Neural progenitor cell (in vitro differentiated cells): ENCODE measurements around the gene TBL1X.

Experiments
- CTCF ChIP-seq: fragments of 200-600 bp; sonication (generic); IDR thresholded peaks from 2 replicates; pipeline ENCODE4 v1.5.1; 2017; ENCODE audit warnings: antibody characterized with exemption, mild to moderate bottlenecking
- EZH2 ChIP-seq: fragments of 200-600 bp; sonication (generic); IDR thresholded peaks from 2 replicates; pipeline ENCODE4 v1.6.1; 2017; ENCODE audit warnings: antibody characterized with exemption, mild to moderate bottlenecking, moderate library complexity

- no peak for TF ChIP-seq CTCF
- TF ChIP-seq EZH2, result no peak
Measured at GRCh38 chrX:9539605-9540387, 74.9 kb downstream of the TBL1X start.
